Measurements from ENCODE around the gene PPAN.

DNA sequence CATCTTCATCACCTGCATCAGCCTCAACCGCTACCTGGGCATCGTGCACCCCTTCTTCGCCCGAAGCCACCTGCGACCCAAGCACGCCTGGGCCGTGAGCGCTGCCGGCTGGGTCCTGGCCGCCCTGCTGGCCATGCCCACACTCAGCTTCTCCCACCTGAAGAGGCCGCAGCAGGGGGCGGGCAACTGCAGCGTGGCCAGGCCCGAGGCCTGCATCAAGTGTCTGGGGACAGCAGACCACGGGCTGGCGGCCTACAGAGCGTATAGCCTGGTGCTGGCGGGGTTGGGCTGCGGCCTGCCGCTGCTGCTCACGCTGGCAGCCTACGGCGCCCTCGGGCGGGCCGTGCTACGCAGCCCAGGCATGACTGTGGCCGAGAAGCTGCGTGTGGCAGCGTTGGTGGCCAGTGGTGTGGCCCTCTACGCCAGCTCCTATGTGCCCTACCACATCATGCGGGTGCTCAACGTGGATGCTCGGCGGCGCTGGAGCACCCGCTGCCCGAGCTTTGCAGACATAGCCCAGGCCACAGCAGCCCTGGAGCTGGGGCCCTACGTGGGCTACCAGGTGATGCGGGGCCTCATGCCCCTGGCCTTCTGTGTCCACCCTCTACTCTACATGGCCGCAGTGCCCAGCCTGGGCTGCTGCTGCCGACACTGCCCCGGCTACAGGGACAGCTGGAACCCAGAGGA lies 7.9 kb downstream of the PPAN start:
- no peak for TF ChIP-seq POLR2A (IDR thresholded peaks at IDR 0.05)
- TF ChIP-seq, protein P1, sequence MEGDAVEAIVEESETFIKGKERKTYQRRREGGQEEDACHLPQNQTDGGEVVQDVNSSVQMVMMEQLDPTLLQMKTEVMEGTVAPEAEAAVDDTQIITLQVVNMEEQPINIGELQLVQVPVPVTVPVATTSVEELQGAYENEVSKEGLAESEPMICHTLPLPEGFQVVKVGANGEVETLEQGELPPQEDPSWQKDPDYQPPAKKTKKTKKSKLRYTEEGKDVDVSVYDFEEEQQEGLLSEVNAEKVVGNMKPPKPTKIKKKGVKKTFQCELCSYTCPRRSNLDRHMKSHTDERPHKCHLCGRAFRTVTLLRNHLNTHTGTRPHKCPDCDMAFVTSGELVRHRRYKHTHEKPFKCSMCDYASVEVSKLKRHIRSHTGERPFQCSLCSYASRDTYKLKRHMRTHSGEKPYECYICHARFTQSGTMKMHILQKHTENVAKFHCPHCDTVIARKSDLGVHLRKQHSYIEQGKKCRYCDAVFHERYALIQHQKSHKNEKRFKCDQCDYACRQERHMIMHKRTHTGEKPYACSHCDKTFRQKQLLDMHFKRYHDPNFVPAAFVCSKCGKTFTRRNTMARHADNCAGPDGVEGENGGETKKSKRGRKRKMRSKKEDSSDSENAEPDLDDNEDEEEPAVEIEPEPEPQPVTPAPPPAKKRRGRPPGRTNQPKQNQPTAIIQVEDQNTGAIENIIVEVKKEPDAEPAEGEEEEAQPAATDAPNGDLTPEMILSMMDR (IDR thresholded peaks at IDR 0.05) = no peak
